Measurements from ENCODE around the gene CCER1.

The CCER1 gene

GRCh38 chr12:90959538-90960139 lies 4.7 kb upstream of the CCER1 start:
- no peak overlapping the region for H3K27ac ChIP-seq (ENCODE audit: low read length)
- ATAC-seq (ENCODE audit: insufficient read depth, low read depth), result peak; percentile 84
- H3K9me3 ChIP-seq (ENCODE audit: insufficient read depth, low read length, severe bottlenecking), result no peaks in the 10 kb centered on the region
- no peak overlapping the region for H2AFZ ChIP-seq (ENCODE audit: low read depth, low read length)
- TF ChIP-seq EZH2 (IDR thresholded peaks at IDR 0.05; ENCODE audit: borderline replicate concordance, low read depth, low read length, severe bottlenecking) (no peak), CTCF (IDR thresholded peaks at IDR 0.05; ENCODE audit: borderline replicate concordance, extremely low read depth, low read length, poor library complexity, severe bottlenecking) (peak; percentile 80)
- no peak overlapping the region for H3K4me2 ChIP-seq (ENCODE audit: insufficient read depth, low read length)
- no peaks in the 10 kb centered on the region for H3K4me1 ChIP-seq (ENCODE audit: insufficient read depth, low read length)
- H4K20me1 ChIP-seq (ENCODE audit: insufficient read depth, low read length), result no peaks in the 10 kb centered on the region
- peak; percentile 18 for DNase-seq
- H3K9ac ChIP-seq (ENCODE audit: low read depth, low read length), result no peak overlapping the region
- H3K4me3 ChIP-seq (ENCODE audit: low read depth in 1 of 2, low read length in 2 of 2), result no peak overlapping the region
- H3K36me3 ChIP-seq (ENCODE audit: insufficient read depth, low read length), result no peaks in the 10 kb centered on the region
- no peaks in the 10 kb centered on the region for H3K79me2 ChIP-seq (ENCODE audit: insufficient read depth, low read length)
- no peaks in the 10 kb centered on the region for H3K27me3 ChIP-seq (ENCODE audit: insufficient read depth, low read length, poor library complexity)

GRCh38 chr12:90959032-90959431 lies 4.1 kb upstream of the CCER1 start:
- Histone ChIP-seq H3K9ac (ENCODE audit: low read depth, low read length) (no peak overlapping the region), H3K4me1 (ENCODE audit: insufficient read depth, low read length) (no peaks in the 10 kb centered on the region), H3K4me2 (ENCODE audit: insufficient read depth, low read length) (no peak overlapping the region), H3K27ac (ENCODE audit: low read length) (no peak overlapping the region), H3K9me3 (ENCODE audit: insufficient read depth, low read length, severe bottlenecking) (no peaks in the 10 kb centered on the region), H3K36me3 (ENCODE audit: insufficient read depth, low read length) (no peaks in the 10 kb centered on the region), H3K27me3 (ENCODE audit: insufficient read depth, low read length, poor library complexity) (no peaks in the 10 kb centered on the region), H3K4me3 (ENCODE audit: low read depth in 1 of 2, low read length in 2 of 2) (no peak overlapping the region), H4K20me1 (ENCODE audit: insufficient read depth, low read length) (no peaks in the 10 kb centered on the region), H2AFZ (ENCODE audit: low read depth, low read length) (no peak overlapping the region), H3K79me2 (ENCODE audit: insufficient read depth, low read length) (no peaks in the 10 kb centered on the region)
- TF ChIP-seq EZH2 (IDR thresholded peaks at IDR 0.05; ENCODE audit: borderline replicate concordance, low read depth, low read length, severe bottlenecking) (no peak), CTCF (IDR thresholded peaks at IDR 0.05; ENCODE audit: borderline replicate concordance, extremely low read depth, low read length, poor library complexity, severe bottlenecking) (peak; percentile 25)
- DNase-seq (no peak), ATAC-seq (ENCODE audit: insufficient read depth, low read depth) (no peak)

GRCh38 chr12:90958347-90958746 lies 3.4 kb upstream of the CCER1 start:
- TF ChIP-seq CTCF (IDR thresholded peaks at IDR 0.05; ENCODE audit: borderline replicate concordance, extremely low read depth, low read length, poor library complexity, severe bottlenecking), result no peak
- TF ChIP-seq EZH2 (IDR thresholded peaks at IDR 0.05; ENCODE audit: borderline replicate concordance, low read depth, low read length, severe bottlenecking), result no peak
- H3K9me3 ChIP-seq (ENCODE audit: insufficient read depth, low read length, severe bottlenecking), result no peaks in the 10 kb centered on the region
- ATAC-seq (ENCODE audit: insufficient read depth, low read depth) (no peak), DNase-seq (no peak)
- no peak overlapping the region for H3K4me3 ChIP-seq (ENCODE audit: low read depth in 1 of 2, low read length in 2 of 2)
- H3K27ac ChIP-seq (ENCODE audit: low read length), result no peak overlapping the region
- H3K4me1 ChIP-seq (ENCODE audit: insufficient read depth, low read length), result no peaks in the 10 kb centered on the region
- no peaks in the 10 kb centered on the region for H3K36me3 ChIP-seq (ENCODE audit: insufficient read depth, low read length)
- no peaks in the 10 kb centered on the region for H3K27me3 ChIP-seq (ENCODE audit: insufficient read depth, low read length, poor library complexity)
- no peak overlapping the region for H3K9ac ChIP-seq (ENCODE audit: low read depth, low read length)
- no peak overlapping the region for H2AFZ ChIP-seq (ENCODE audit: low read depth, low read length)
- H4K20me1 ChIP-seq (ENCODE audit: insufficient read depth, low read length), result no peaks in the 10 kb centered on the region
- no peaks in the 10 kb centered on the region for H3K79me2 ChIP-seq (ENCODE audit: insufficient read depth, low read length)
- H3K4me2 ChIP-seq (ENCODE audit: insufficient read depth, low read length), result no peak overlapping the region
